Measurements from ENCODE around the gene AGO3. TPM values are rescaled to one million over a fixed set of nuclear protein-coding genes. Genes with fewer than 3 reads are reported as not detected.

Gene AGO3
- total RNA-seq, 1 experiment from 2014 or later = 50.1 TPM

GRCh38 chr1:35980090-35980489, 49.2 kb downstream of the AGO3 start:
- no peaks in the 10 kb centered on the region for H3K9me2 ChIP-seq (ENCODE audit: insufficient read depth)
- ChIA-PET CTCF (interaction anchor here (0.5 kb wide), 1 partner anchor 610 kb away, joined by 8 read pairs; no protein-coding TSS in a partner anchor), POLR2A (ENCODE audit: unreplicated experiment) (no interaction called here)
- H3K36me3 ChIP-seq (ENCODE audit: low read depth) = peaks cover 3% of the 10 kb centered on the region; the same call in 1 of the 2 replicates
- DNase-seq = no peak
- no TSS peak for BruUV-seq (replicated peaks)
- H3K4me2 ChIP-seq = no peak overlapping the region
- H3K79me2 ChIP-seq (ENCODE audit: low read depth) = no peaks in the 10 kb centered on the region; the same call in 1 of the 2 replicates
- TF ChIP-seq CTCF (conservative IDR thresholded peaks at IDR 0.05) = no peak
- TF ChIP-seq EZH2 (IDR thresholded peaks at IDR 0.05; ENCODE audit: low read depth) = no peak
- no peaks in the 10 kb centered on the region for H3K27me3 ChIP-seq (ENCODE audit: insufficient read depth, low read depth)
- H3K4me1 ChIP-seq (replicated peaks; ENCODE audit: insufficient read depth) = no peaks in the 10 kb centered on the region
- intact Hi-C loops (cut with micrococcal nuclease; ENCODE audit: unreplicated experiment) = no loop called here
- no peaks in the 10 kb centered on the region for H4K20me1 ChIP-seq (ENCODE audit: insufficient read depth)
- H3K4me3 ChIP-seq = no peak overlapping the region
- H2AFZ ChIP-seq = no peak overlapping the region
- H3K9me3 ChIP-seq (ENCODE audit: insufficient read depth, low read depth) = no peaks in the 10 kb centered on the region
- no peaks in the 10 kb centered on the region for H3F3A ChIP-seq (ENCODE audit: insufficient read depth, low read depth)
- H3K27ac ChIP-seq = no peak overlapping the region

GRCh38 chr1:35988237-35988636, 57.3 kb downstream of the AGO3 start:
- Histone ChIP-seq H3K79me2 (ENCODE audit: low read depth) (no peaks in the 10 kb centered on the region), H3K9me3 (ENCODE audit: insufficient read depth, low read depth) (no peaks in the 10 kb centered on the region), H3K4me2 (no peak overlapping the region), H3K4me1 (replicated peaks; ENCODE audit: insufficient read depth) (no peaks in the 10 kb centered on the region), H2AFZ (no peak overlapping the region), H3K4me3 (no peak overlapping the region), H3K9me2 (ENCODE audit: insufficient read depth) (no peaks in the 10 kb centered on the region), H3K27ac (no peak overlapping the region), H3K27me3 (ENCODE audit: insufficient read depth, low read depth) (no peaks in the 10 kb centered on the region), H3K36me3 (ENCODE audit: low read depth) (0 out of 2 replicates have a peak, but pooled peaks cover 4% of the 10 kb centered on the region), H4K20me1 (ENCODE audit: insufficient read depth) (no peaks in the 10 kb centered on the region; the same call in 1 of the 2 replicates), H3F3A (ENCODE audit: insufficient read depth, low read depth) (no peaks in the 10 kb centered on the region; the same call in 1 of the 2 replicates)
- intact Hi-C loops (cut with micrococcal nuclease; ENCODE audit: unreplicated experiment) = no loop called here
- CTCF ChIA-PET = no interaction called here
- POLR2A ChIA-PET (ENCODE audit: unreplicated experiment) = no interaction called here
- no peak for DNase-seq
- no peak for TF ChIP-seq EZH2 (IDR thresholded peaks at IDR 0.05; ENCODE audit: low read depth)
- no peak for TF ChIP-seq CTCF (conservative IDR thresholded peaks at IDR 0.05)
- no TSS peak for BruUV-seq (replicated peaks)

- H3K4me2 ChIP-seq = no peak overlapping the region
- BruUV-seq (replicated peaks) = no TSS peak
- ChIA-PET POLR2A (ENCODE audit: unreplicated experiment) (no interaction called here), CTCF (no interaction called here)
- no peak overlapping the region for H2AFZ ChIP-seq
- H3K9me2 ChIP-seq (ENCODE audit: insufficient read depth) = no peaks in the 10 kb centered on the region
- no peak for DNase-seq
- no peaks in the 10 kb centered on the region for H4K20me1 ChIP-seq (ENCODE audit: insufficient read depth)
- peaks cover 18% of the 10 kb centered on the region for H3K4me1 ChIP-seq (replicated peaks; ENCODE audit: insufficient read depth)
- no peaks in the 10 kb centered on the region; the same call in 1 of the 2 replicates for H3F3A ChIP-seq (ENCODE audit: insufficient read depth, low read depth)
- H3K79me2 ChIP-seq (ENCODE audit: low read depth) = no peaks in the 10 kb centered on the region
- TF ChIP-seq EZH2 (IDR thresholded peaks at IDR 0.05; ENCODE audit: low read depth) (no peak), CTCF (conservative IDR thresholded peaks at IDR 0.05) (no peak)
- intact Hi-C loops (cut with micrococcal nuclease; ENCODE audit: unreplicated experiment) = no loop called here
- no peaks in the 10 kb centered on the region; the same call in 1 of the 2 replicates for H3K36me3 ChIP-seq (ENCODE audit: low read depth)
- no peaks in the 10 kb centered on the region for H3K27me3 ChIP-seq (ENCODE audit: insufficient read depth, low read depth)
- H3K4me3 ChIP-seq = no peak overlapping the region
- no peak overlapping the region for H3K27ac ChIP-seq
- no peaks in the 10 kb centered on the region for H3K9me3 ChIP-seq (ENCODE audit: insufficient read depth, low read depth)
Measured at GRCh38 chr1:36006941-36007500, 76.1 kb downstream of the AGO3 start.
